Left ventricle myocardium inferior (tissue), 1 donor: ENCODE measurements around the gene NBEA. TPM values are rescaled to one million over a fixed set of nuclear protein-coding genes. Genes with fewer than 3 reads are reported as not detected.

Experiments
- DNase-seq: peaks from one replicate; pipeline ENCODE4 v3.0.0-alpha.2; 2020
- H3K27ac ChIP-seq: fragments of 200-600 bp; replicated peaks from 2 replicates; pipeline ENCODE4 v1.8.0; 2021
- H3K27me3 ChIP-seq: fragments of 200-600 bp; 2 replicates; pipeline ENCODE4 v1.8.0; 2021; ENCODE audit warnings: low read depth
- H3K36me3 ChIP-seq: fragments of 200-600 bp; 2 replicates; pipeline ENCODE4 v1.8.0; 2021
- H3K4me1 ChIP-seq: fragments of 200-600 bp; 2 replicates; pipeline ENCODE4 v1.8.0; 2021
- H3K4me3 ChIP-seq: fragments of 200-600 bp; 2 replicates; pipeline ENCODE4 v1.8.0; 2021; ENCODE audit warnings: mild to moderate bottlenecking, moderate library complexity
- H3K9me3 ChIP-seq: fragments of 200-600 bp; replicated peaks from 2 replicates; pipeline ENCODE4 v1.8.0; 2021
- CTCF ChIP-seq: fragments of 200-600 bp; IDR thresholded peaks from 2 replicates; pipeline ENCODE4 v1.8.0; 2021; ENCODE audit warnings: antibody characterized with exemption, mild to moderate bottlenecking, borderline replicate concordance
- intact Hi-C: fragments of 100-400 bp; cut with micrococcal nuclease; formaldehyde crosslinking; loops from one replicate; pipeline ENCODE4 v1.11.0; 2022
- total RNA-seq: library from RNA; stranded (reverse); fragmentation: NEBNext Ultra II Directional; extraction: Animal tissue kit (Norgen Biotek cat#: 25700); gene quantifications from one replicate; pipeline ENCODE4 v1.2.1, GENCODE V29; 2021
- donor health status: DM: no; HTN: yes; CAD: no; lungs with severe emphysema.

Gene NBEA
- total RNA-seq, 1 donor from 2014 or later = 21.0 TPM

- no peak overlapping the region for H3K27ac ChIP-seq
- no peaks in the 10 kb centered on the region for H3K36me3 ChIP-seq
- DNase-seq = no peak
- H3K27me3 ChIP-seq = no peaks in the 10 kb centered on the region
- H3K4me1 ChIP-seq = no peaks in the 10 kb centered on the region
- H3K9me3 ChIP-seq = no peaks in the 10 kb centered on the region
- H3K4me3 ChIP-seq = no peak overlapping the region
- intact Hi-C loops = no loop called here
- TF ChIP-seq CTCF = no peak
These were observed 518.0 kb downstream of the NBEA start for GRCh38 chr13:35460061-35460460.

DNA sequence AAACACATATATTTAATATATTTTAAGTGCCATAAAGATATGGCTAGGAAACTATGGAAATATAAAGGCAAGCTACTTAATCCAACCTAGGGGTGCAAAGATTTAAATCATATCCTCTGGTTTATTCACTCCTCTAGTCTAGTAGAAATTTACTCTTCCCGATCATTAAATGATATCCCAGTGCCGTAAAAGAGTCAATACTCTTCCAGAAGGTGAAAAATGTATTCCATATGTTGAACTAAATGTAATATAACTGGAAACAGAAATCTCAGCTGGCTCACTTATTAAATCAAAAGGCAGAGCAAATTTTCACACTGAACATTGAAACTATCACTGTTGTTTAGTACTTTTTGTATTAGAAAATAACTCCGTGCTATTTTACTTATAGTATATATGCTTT lies 523.3 kb downstream of the NBEA start:
- no peak overlapping the region for H3K27ac ChIP-seq
- no peak for TF ChIP-seq CTCF
- no peak for DNase-seq
- intact Hi-C loops = no loop called here
- no peak overlapping the region for H3K4me3 ChIP-seq
- H3K4me1 ChIP-seq = peaks cover 4% of the 10 kb centered on the region
- no peaks in the 10 kb centered on the region for H3K36me3 ChIP-seq
- no peaks in the 10 kb centered on the region for H3K27me3 ChIP-seq
- no peaks in the 10 kb centered on the region for H3K9me3 ChIP-seq

DNA sequence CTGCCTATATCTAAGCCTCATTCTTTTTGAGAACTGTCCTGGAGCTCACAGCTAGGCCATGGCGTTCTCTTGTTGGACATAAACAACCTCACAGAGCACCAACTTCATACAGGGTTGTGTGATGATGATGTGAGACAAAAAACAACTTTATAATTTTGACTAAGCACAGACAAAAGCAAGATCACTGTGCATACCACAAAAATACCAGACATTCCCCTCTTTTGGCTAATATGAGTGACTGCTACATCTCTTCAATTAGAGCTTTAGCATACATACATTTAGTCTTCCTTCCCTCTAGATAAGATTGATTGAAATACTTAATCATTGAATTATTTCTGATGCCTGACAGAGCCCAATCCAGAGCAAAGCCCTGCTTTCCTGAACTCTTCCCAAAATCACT lies 526.1 kb downstream of the NBEA start:
- intact Hi-C loops = no loop called here

DNA sequence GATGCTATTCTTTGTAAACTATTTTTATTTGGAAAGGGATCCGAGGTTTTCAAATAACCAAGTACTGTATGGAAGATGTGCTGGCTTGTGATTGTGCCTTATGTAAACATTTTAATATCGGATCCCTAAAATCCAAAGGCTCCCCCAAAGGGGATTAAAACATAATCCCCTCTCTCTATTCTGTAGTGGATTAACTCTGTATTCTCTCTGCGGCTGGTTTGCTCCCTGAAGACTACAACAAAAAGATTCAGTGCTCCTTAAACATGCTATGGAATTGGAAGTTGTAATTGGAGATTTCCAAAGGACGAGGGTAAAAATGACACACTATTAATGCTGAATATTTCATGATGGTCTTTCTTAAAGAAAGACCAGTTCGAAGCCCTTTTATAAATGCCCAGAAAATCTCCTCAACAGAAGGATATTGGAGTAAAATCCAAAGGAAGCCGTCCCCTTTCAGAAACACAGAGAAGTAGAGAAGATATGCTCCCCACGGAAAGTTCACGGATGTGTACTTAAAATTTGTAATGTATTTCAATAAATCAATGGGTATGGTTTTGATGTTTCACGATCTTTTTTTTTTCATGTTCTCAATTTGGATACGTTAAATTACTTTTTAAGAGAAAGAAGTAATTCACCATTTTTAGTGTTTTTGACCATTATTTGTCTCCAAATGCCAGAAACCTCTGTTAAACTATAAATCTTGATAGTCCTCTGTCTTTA lies 527.9 kb downstream of the NBEA start:
- no peaks in the 10 kb centered on the region for H3K27me3 ChIP-seq
- TF ChIP-seq CTCF = no peak
- no peak for DNase-seq
- H3K4me3 ChIP-seq = peak overlapping the region; percentile 68
- intact Hi-C loops = no loop called here
- peak overlapping the region; percentile 84 for H3K27ac ChIP-seq
- peaks cover 13% of the 10 kb centered on the region for H3K4me1 ChIP-seq
- H3K9me3 ChIP-seq = no peaks in the 10 kb centered on the region
- no peaks in the 10 kb centered on the region for H3K36me3 ChIP-seq

More for the DNA sequence above, 526.1 kb downstream of the NBEA start:
- Histone ChIP-seq H3K27ac (no peak overlapping the region), H3K36me3 (no peaks in the 10 kb centered on the region), H3K27me3 (no peaks in the 10 kb centered on the region), H3K9me3 (no peaks in the 10 kb centered on the region), H3K4me3 (no peak overlapping the region), H3K4me1 (peaks cover 13% of the 10 kb centered on the region)
- TF ChIP-seq CTCF = no peak
- DNase-seq = no peak

DNA sequence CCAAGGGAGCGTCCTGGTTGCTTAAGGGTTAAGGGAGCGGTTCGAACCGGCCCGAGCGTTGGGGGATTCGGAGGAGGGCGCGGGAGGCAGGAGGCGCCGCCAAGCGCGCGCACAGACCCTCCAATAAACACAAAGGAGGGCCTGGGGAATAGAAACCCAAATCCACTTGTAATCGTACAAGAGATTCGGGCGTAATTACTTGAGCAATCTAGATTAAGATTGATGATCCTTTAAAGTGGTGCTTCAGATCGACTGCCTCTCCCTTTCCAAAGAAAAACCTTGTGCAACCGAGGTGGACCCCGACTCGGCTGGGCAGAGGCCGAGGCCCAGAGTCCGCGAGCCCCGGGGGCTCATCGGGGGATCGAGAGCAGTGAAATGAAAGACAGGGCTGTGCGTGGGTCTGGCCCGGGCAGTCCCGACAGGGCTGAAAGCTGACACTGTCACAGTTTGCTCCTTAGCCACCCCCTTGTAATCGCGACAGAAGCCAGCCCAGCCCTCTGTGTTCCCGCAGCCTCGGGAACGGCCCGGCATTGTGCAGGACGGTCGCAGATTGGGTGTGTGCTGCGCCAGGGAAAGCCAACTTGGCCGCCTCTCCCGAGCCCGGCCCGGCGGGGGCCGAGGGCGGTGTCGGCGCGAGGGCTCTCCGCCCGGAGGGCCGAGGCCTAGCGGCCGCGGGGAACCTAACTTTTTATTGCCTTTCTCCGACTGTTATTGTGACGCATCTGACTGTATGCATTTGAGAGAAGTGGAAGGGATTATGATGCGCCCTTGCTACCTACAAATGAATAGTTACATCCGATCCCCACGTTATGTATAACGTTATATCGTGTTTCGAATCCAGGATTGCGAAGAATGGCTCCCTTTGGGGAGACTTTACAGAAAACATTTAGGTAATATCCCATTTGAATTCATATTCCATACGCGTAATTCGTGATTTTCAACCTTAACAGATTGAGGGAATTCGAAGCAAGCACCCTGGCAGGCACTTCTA lies 528.9 kb downstream of the NBEA start:
- Histone ChIP-seq H3K36me3 (no peaks in the 10 kb centered on the region), H3K27ac (peak overlapping the region; percentile 84), H3K4me3 (peak overlapping the region; percentile 68), H3K9me3 (no peaks in the 10 kb centered on the region), H3K27me3 (no peaks in the 10 kb centered on the region), H3K4me1 (peaks cover 20% of the 10 kb centered on the region)
- DNase-seq = peak; percentile 62
- intact Hi-C loops = no loop called here
- TF ChIP-seq CTCF = peak; percentile 29
